HCT116 (cell line): Measurements from ENCODE around the gene PHTF1. TPM values are rescaled to one million over a fixed set of nuclear protein-coding genes. Genes with fewer than 3 reads are reported as not detected.

Experiments used
- ATAC-seq: fragments of 200-7000 bp; cut with Tn5 transposase; 2 replicates; pipeline ENCODE4 v1.9.1; 2020; ENCODE audit warnings: mild to moderate bottlenecking, moderate library complexity
- BruUV-seq: library from RNA; stranded (reverse); fragments of 400-500 nt; replicated peaks from 2 replicates; lab custom pipeline; 2021; lab: Mats Ljungman, UMichigan
- CTCF ChIA-PET: fragments of 300-600 bp; sonication (Branson Sonifier 250); formaldehyde crosslinking; loops from one replicate; lab custom pipeline; 2021; ENCODE audit warnings: antibody characterized with exemption; lab: Charles Lee
- POLR2A ChIA-PET: fragments of 300-600, 350-600 bp; sonication (Branson Sonifier 250); formaldehyde crosslinking; loops from one replicate; lab custom pipeline; 2021; ENCODE audit warnings: antibody characterized with exemption; lab: Charles Lee
- RAD21 ChIA-PET, 2 experiments: fragments of 300-600 bp; sonication (Branson Sonifier 250); formaldehyde crosslinking; loops; one replicate each; lab custom pipeline; 2023; ENCODE audit warnings: low total read pairs in 2 of 2; ENCODE audit not compliant: uncharacterized antibody in 2 of 2, unreplicated experiment in 2 of 2, low non-redundant PET in 1 of 2; lab: Charles Lee
- DNase-seq: peaks from one replicate; pipeline ENCODE4 v3.0.0-alpha.2; 2010; ENCODE audit warnings: low read depth, low spot score
- H2AFZ ChIP-seq: fragments of 200-600 bp; shearing (Covaris generic), sonication (generic); 2 replicates; pipeline ENCODE4 v1.6.1; 2017; ENCODE audit warnings: low read depth, mixed run types, mixed read lengths, antibody characterized with exemption, low read length; ENCODE audit not compliant: poor library complexity, severe bottlenecking
- H3K27ac ChIP-seq: 2 replicates; pipeline ENCODE4 v1.5.1; 2012; ENCODE audit warnings: low read depth, low read length
- H3K27me3 ChIP-seq: fragments of 200-600 bp; sonication (generic); 2 replicates; pipeline ENCODE4 v1.6.1; 2016; ENCODE audit warnings: mixed run types, low read length, mixed read lengths; ENCODE audit not compliant: insufficient read depth
- H3K36me3 ChIP-seq, 2 experiments: fragments of 200-500 bp in 1 of 2; fragments of 200-600 bp in 1 of 2; sonication (Bioruptor generic) in 1 of 2; sonication (generic) in 1 of 2; 2 replicates each; pipeline versions ENCODE4 v1.5.1 to v1.6.1; 2014 to 2016; ENCODE audit warnings: low read length in 2 of 2, inconsistent platforms in 1 of 2, mixed read lengths in 1 of 2, mixed run types in 1 of 2; ENCODE audit not compliant: insufficient read depth in 2 of 2, control insufficient read depth in 1 of 2
- H3K4me1 ChIP-seq, 2 experiments: fragments of 200-600 bp in 1 of 2; sonication (generic) in 1 of 2; 2 replicates each; pipeline versions ENCODE4 v1.5.1 to v1.6.1; 2012 to 2017; ENCODE audit warnings: low read length in 2 of 2, inconsistent platforms in 1 of 2, mild to moderate bottlenecking in 1 of 2, mixed read lengths in 1 of 2, mixed run types in 1 of 2, moderate library complexity in 1 of 2; ENCODE audit not compliant: insufficient read depth in 2 of 2, control insufficient read depth in 1 of 2
- H3K4me2 ChIP-seq: fragments of 200-600 bp; sonication (generic); 2 replicates; pipeline ENCODE4 v1.6.1; 2017; ENCODE audit warnings: mixed run types, low read length, mixed read lengths
- H3K4me3 ChIP-seq, 2 experiments: fragments of 200-600 bp in 1 of 2; sonication (generic) in 1 of 2; replicated peaks in 1 of 2; 2 replicates each; pipeline ENCODE4 v1.5.1; 2011 to 2016; ENCODE audit warnings: low read length in 2 of 2, control low read depth in 1 of 2, low read depth in 1 of 2, mild to moderate bottlenecking in 1 of 2, mixed read lengths in 1 of 2, mixed run types in 1 of 2
- H3K79me2 ChIP-seq: fragments of 200-600 bp; sonication (generic); 2 replicates; pipeline ENCODE4 v1.6.1; 2017; ENCODE audit warnings: mild to moderate bottlenecking, mixed run types, low read length, moderate library complexity, mixed read lengths; ENCODE audit not compliant: insufficient read depth
- H3K9ac ChIP-seq: fragments of 200-600 bp; sonication (generic); 2 replicates; pipeline ENCODE4 v1.6.1; 2016; ENCODE audit warnings: low read length, mixed read lengths
- H3K9me2 ChIP-seq: fragments of 200-600 bp; sonication (generic), shearing (Covaris generic); 2 replicates; pipeline ENCODE4 v1.6.1; 2017; ENCODE audit warnings: mixed run types, mild to moderate bottlenecking, moderate library complexity; ENCODE audit not compliant: insufficient read depth
- H3K9me3 ChIP-seq, 2 experiments: fragments of 200-500 bp in 1 of 2; fragments of 200-600 bp in 1 of 2; sonication (Bioruptor generic) in 1 of 2; sonication (generic) in 1 of 2; 2 replicates each; pipeline ENCODE4 v1.6.1; 2014 to 2017; ENCODE audit warnings: low read length in 2 of 2, mixed read lengths in 2 of 2, inconsistent platforms in 1 of 2, low read depth in 1 of 2, mild to moderate bottlenecking in 1 of 2, mixed run types in 1 of 2, moderate library complexity in 1 of 2; ENCODE audit not compliant: control insufficient read depth in 1 of 2, insufficient read depth in 1 of 2
- H4K20me1 ChIP-seq: fragments of 200-600 bp; sonication (generic), shearing (Covaris generic); 2 replicates; pipeline ENCODE4 v1.6.1; 2017; ENCODE audit warnings: mixed run types, mild to moderate bottlenecking, moderate library complexity; ENCODE audit not compliant: insufficient read depth
- CBX3 ChIP-seq: IDR thresholded peaks from 2 replicates; pipeline ENCODE4 v1.6.1; 2012; ENCODE audit warnings: low read depth
- CEBPB ChIP-seq: IDR thresholded peaks from 2 replicates; pipeline ENCODE4 v1.6.1; 2012; ENCODE audit warnings: low read depth
- EZH2 ChIP-seq: fragments of 200-600 bp; sonication (generic); IDR thresholded peaks from 2 replicates; pipeline ENCODE4 v1.6.1; 2017; ENCODE audit warnings: antibody characterized with exemption, mixed run types
- POLR2A ChIP-seq: IDR thresholded peaks from 2 replicates; pipeline ENCODE4 v1.7.0; 2011; ENCODE audit warnings: borderline replicate concordance; ENCODE audit not compliant: insufficient read depth, insufficient read length; ENCODE audit errors: extremely low read depth
- POLR2AphosphoS5 ChIP-seq: IDR thresholded peaks from 2 replicates; pipeline ENCODE4 v1.6.1; 2011; ENCODE audit warnings: mild to moderate bottlenecking, low read depth, low read length, moderate library complexity
- SRF ChIP-seq: IDR thresholded peaks from 2 replicates; pipeline ENCODE4 v1.6.1; 2012; ENCODE audit warnings: low read depth
- TCF7L2 ChIP-seq: IDR thresholded peaks from 2 replicates; pipeline ENCODE4 v1.7.0; 2011; ENCODE audit warnings: borderline replicate concordance, inconsistent platforms; ENCODE audit not compliant: insufficient read depth, insufficient read length; ENCODE audit errors: extremely low read depth
- ZFX ChIP-seq: fragments of 450-650 bp; IDR thresholded peaks from 2 replicates; pipeline ENCODE4 v1.6.1; 2017
- intact Hi-C: fragments of 100-400 bp; cut with micrococcal nuclease; formaldehyde crosslinking; loops from 2 replicates; pipeline ENCODE4 v1.10.0; 2022
- total RNA-seq: library from RNA; stranded (reverse); gene quantifications from one replicate; pipeline ENCODE4 v1.2.1, GENCODE V29; 2021; ENCODE audit not compliant: unreplicated experiment
- TF ChIP-seq, protein P1 (sequence below): IDR thresholded peaks from 2 replicates; pipeline ENCODE4 v1.6.1; 2011; ENCODE audit warnings: mild to moderate bottlenecking, low read length, moderate library complexity; ENCODE audit not compliant: insufficient replicate concordance; ENCODE audit errors: extremely low read depth

The PHTF1 gene
- total RNA-seq, 1 experiment from 2014 or later: 11.4 TPM

DNA sequence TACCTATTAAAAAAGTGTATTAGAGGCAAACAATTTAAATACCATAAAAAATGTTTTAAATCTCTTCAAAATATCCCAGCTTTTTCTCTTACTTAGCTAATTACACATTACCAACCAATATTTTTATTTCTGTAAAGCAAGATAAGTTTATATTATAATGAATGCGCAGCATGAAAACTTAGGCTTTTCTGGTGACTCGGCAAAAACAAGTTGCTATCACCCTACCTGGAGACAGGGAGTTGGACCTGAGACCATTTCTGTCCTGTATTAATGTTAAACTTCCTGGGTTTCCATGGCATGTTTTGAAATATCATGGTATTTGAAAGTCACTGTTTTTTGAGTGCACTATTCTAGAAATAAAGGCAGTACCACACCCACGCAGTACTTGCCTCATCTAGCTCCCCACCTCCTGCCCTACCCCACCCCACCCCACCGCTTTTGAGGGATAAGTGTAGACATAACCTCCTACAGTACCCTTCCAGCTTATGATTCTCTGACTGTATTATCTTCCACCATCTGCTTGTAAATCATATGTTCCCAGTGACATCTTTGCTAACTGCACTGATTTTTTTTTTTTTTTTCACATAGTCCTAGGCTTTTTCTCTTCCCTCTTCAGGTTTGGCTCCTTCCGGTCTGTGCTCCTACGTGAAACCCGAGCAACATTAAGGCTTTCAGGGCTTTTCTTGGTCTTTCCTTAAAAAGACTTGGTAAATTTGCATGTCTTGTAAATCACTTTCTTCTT lies 77.5 kb downstream of the PHTF1 start:
- no peak for TF ChIP-seq POLR2AphosphoS5
- no peak for TF ChIP-seq SRF
- no peak for TF ChIP-seq EZH2
- TF ChIP-seq POLR2A: no peak
- TF ChIP-seq ZFX: no peak
- TF ChIP-seq, protein P1, sequence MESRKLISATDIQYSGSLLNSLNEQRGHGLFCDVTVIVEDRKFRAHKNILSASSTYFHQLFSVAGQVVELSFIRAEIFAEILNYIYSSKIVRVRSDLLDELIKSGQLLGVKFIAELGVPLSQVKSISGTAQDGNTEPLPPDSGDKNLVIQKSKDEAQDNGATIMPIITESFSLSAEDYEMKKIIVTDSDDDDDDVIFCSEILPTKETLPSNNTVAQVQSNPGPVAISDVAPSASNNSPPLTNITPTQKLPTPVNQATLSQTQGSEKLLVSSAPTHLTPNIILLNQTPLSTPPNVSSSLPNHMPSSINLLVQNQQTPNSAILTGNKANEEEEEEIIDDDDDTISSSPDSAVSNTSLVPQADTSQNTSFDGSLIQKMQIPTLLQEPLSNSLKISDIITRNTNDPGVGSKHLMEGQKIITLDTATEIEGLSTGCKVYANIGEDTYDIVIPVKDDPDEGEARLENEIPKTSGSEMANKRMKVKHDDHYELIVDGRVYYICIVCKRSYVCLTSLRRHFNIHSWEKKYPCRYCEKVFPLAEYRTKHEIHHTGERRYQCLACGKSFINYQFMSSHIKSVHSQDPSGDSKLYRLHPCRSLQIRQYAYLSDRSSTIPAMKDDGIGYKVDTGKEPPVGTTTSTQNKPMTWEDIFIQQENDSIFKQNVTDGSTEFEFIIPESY: no peak
- no peak for TF ChIP-seq CEBPB
- no peak for TF ChIP-seq CBX3
- TF ChIP-seq TCF7L2: no peak
- TF ChIP-seq, all 23 proteins: peak for 0
- H3K4me1 ChIP-seq: peaks cover 5 to 10% of the 10 kb centered on the region in 2 experiments; a peak in 3 of 4 replicates
- CTCF ChIA-PET: no interaction called here
- no peak overlapping the region for H2AFZ ChIP-seq
- POLR2A ChIA-PET: no interaction called here
- H3K27ac ChIP-seq: no peak overlapping the region
- intact Hi-C loops: no loop called here
- H3K4me3 ChIP-seq: no peak overlapping the region
- H3K36me3 ChIP-seq: no peaks in the 10 kb centered on the region
- no peaks in the 10 kb centered on the region for H3K79me2 ChIP-seq
- no peaks in the 10 kb centered on the region for H3K9me3 ChIP-seq
- RAD21 ChIA-PET: no interaction called here
- BruUV-seq: no TSS peak
- no peak overlapping the region for H3K9ac ChIP-seq
- DNase-seq: no peak
- no peaks in the 10 kb centered on the region for H3K9me2 ChIP-seq
- no peaks in the 10 kb centered on the region for H3K27me3 ChIP-seq
- no peak overlapping the region for H3K4me2 ChIP-seq
- H4K20me1 ChIP-seq: no peaks in the 10 kb centered on the region
- no peak for ATAC-seq
